ENCODE results near the gene DLK1.

The DLK1 gene

DNA sequence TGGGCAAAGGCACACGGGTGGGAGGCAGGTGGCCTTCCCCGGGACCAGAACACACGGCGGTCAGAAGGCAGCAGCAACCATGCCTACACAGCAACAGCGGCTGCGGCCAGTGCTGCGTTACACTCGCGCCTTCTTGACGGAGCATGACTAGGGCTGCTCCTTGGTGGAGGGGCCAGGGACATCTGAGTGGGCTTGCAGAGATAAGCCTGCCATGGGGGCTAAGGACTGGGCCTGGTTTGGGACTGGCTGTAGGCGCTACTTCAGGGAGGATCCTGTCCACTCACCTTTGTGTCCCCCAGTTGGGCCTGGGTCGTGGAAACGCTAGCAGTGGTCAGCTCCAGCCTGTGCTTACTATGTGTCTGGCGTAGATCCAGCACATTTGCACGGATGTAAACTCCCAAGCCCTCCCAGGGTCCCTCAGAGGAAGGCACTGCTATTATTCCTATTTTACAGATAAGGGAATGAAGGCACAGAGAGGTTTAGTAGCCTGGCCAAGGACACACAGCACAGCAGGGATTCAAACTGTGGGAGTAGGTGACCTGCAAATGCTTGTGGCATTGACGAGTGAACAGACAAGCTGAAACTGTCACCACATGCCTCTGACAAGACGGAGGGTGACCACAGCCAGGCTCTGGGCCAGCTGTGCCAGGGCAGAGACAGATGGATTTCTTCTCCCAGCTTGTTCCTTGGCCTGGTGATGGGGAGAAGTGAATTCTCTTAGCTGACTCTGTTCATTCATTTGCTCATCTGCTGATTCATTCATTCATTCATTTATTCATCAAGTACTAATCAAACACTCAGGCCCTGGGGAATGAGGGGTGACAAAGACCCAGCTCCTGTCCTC is 31.9 kb upstream of the DLK1 start:
- no peak for DNase-seq

GRCh38 chr14:100695423-100695738 is 31.3 kb upstream of the DLK1 start:
- DNase-seq = no peak

- DNase-seq = no peak
Measured at GRCh38 chr14:100696008-100696407, 30.7 kb upstream of the DLK1 start.

DNA sequence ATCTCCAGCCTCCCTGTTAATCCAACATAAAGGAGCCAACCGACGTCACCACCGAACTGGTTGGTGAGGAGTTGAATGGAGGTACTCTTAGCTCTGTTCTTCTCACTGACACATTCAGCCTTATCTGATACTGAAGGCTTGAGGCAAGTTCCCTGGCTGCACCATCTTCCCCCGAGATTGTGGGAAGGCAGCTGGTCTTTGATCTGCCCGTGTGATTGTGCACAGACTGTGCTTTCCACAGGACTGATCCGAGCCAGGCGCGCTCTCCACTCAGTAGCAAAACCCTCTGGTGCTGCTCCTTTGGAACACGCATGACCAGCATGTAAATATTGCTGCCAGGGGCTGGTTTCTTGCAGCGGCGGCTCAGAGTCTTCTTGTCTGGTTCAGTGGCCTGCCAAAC is 30.1 kb upstream of the DLK1 start:
- DNase-seq = no peak

DNA sequence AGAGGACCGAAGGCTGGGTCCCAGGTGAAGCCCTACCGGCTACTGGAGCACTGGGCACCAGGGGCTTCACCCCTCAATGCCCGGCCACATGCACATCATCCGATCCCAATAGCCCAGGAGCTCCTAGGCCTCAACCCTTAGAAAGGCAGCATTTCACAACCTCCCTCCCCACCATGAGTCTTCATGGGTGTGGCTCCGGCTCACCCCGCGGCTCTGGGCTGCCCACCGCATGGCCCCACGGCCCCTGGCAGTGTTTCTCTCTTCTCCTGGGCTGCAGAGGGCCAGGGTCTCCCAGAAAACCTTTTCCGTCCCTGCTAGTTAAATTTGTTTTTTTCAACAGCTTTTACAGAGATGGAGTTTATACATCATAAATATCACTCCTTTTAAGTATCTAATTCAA is 28.6 kb upstream of the DLK1 start:
- no peak for DNase-seq

GRCh38 chr14:100698666-100699448 is 27.8 kb upstream of the DLK1 start:
- DNase-seq = no peak

- DNase-seq = no peak
Measured at GRCh38 chr14:100701314-100701713, 25.4 kb upstream of the DLK1 start.

GRCh38 chr14:100702590-100702989 is 24.1 kb upstream of the DLK1 start:
- DNase-seq = no peak

DNA sequence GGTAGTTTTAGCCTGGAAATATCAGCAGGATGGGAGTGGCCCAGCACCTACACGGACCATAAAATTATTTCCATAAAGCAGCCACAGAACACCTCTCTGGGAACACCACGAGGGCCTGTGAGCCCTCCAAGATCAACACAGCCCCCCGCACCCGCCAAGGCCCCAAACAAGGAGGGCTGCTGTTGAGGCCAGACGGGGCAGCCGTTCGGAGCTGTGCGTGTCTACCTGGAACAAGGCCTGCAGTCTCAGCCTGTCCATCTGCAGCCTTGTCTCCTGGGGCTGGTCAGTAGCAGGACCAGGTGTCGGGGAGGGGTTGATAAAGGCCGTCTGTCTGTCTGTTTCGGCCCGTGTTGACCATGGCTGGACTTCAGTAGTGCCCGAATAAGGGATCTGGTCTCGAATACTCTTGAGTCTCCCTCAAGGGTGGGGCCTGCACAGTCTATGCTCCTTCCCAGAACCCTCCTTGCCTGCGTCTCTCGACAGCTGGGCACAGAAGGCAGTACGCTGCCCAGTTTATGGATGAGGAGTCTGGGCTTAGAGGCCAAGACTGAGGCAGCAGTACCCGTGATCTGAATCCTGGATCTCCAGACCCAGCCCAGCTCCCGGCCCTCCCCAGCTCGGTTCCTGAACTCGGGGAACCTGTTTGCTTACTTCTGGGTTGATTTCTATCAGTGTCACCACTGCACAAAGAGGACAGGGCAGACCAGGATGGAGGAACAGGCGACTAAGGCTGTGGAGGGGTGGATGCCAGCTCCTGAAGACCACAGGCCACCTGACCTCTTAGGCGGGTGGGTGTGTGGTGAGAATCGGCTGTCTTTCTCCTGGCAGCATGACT is 23.1 kb upstream of the DLK1 start:
- DNase-seq = no peak

- DNase-seq = no peak
Measured at GRCh38 chr14:100706200-100706599, 20.5 kb upstream of the DLK1 start.

DNA sequence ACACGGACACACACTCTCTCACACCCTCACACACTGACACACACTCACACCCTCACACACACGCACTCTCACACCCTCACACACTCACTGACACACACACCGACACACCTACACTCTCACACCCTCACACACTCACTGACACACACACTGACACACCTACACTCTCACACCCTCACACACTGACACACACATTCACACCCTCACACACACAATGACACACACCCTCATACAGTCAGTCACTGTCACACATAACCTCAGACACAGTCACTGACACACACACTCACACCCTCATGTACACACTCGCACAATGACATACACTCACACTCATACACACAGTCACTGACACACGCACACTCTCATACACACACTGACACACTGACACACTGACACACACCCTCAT is 19.8 kb upstream of the DLK1 start:
- no peak for DNase-seq

DNA sequence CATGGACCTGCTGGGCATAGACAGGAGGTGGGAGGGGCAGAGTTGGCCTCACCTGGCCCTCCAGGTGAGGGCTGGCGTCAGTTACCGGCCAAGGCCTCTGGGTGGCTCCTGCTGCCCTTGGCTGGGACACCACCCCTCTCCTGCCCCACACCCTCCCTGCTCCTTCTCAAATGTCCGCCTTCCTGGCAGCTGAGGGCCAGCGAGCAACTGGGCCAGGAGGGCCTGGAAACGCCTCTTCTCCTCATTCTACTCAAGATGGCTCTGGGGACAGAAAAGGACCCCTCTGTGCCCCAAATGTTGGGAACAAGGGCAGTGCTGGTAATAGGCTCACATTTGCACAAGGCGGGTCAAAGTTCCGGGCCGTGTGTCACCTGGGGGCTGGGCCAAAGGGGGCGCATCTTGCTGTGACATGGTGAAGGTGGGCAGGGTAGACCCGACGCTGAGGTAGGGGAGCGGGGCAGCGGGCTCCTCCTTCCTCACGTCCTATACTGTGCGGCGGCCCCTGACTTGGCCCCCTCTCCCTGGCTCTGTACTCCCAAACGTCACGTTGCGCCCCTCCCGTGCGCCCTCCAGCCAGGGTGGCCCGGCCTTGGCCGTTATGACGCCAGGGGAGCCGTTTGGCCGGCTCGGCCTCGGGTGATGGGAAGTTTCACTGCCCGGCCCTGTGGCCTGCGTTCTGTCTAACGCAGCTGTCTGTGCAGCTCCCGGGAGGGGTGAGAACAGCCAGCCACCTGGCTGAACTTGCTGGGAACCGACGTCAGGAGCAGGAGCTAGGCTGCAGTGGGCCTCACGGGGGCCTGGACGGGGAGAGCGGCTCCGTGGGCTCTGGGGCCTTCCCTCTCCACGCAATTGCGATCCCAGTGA is 18.0 kb upstream of the DLK1 start:
- no peak for DNase-seq

DNA sequence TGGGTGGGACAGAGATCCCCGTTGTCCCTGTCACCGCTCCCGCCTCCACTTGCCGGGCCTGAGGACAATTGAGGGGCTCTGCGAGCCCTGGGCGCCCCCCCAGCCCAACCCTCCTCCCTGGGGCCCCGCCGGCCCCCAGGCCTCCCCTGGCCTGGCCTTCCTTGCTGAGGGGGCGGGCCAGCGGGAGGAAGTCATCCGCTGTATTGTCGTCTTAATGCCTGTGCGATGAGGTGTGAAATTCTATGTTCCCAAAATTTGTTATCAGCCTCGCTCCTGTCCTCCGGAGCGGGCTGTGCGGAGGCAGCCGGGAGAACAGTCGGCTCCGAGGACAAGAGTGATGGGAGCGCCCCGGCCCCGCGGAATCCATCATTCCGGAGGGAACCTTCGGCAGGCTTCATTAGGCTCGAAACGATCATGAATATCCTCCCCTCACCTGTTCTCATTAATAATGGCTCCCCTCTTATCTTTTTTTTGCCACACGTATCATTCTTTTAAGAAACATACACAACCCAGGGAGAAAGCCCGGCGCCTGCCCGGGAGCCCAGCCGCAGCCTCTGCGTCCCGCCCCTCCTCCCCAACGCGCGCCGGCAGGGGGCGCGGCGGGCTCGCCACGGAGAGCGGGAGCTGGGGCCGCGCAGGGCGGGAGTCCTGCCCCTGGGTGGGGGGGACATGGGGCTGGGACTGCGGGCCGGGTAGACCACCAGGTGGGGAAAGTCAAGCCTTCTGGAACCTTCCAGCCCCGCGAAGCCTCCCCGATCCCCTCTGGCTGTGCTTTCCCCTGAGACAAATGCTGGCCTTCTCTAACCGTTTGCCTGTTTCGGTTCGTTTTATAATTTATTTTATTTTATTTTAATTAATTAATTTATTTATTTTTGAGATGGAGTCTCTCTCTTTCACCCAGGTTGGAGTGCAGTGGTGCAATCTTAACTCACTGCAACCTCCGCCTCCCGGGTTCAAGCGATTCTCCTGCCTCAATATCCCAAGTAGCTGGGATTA is 17.1 kb upstream of the DLK1 start:
- DNase-seq = no peak

DNA sequence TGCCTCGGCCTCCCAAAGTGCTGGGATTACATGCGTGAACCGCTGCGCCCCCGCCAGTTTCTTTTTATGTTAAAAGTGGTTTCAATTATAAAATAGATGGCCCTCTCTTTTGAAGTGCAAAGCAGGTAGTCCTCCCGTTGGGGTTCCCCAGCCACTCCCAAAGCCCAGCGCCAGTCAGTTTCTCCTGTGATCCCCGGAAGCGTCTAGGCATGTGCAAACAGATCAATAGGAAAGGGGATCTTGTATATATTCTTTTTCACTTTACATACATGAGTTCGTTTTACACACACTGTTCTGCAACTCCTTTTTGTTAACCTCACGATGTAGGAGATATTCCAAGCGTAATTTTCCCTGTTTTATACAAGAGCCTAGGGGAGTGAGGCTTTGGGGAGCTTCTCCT is 16.3 kb upstream of the DLK1 start:
- no peak for DNase-seq

DNA sequence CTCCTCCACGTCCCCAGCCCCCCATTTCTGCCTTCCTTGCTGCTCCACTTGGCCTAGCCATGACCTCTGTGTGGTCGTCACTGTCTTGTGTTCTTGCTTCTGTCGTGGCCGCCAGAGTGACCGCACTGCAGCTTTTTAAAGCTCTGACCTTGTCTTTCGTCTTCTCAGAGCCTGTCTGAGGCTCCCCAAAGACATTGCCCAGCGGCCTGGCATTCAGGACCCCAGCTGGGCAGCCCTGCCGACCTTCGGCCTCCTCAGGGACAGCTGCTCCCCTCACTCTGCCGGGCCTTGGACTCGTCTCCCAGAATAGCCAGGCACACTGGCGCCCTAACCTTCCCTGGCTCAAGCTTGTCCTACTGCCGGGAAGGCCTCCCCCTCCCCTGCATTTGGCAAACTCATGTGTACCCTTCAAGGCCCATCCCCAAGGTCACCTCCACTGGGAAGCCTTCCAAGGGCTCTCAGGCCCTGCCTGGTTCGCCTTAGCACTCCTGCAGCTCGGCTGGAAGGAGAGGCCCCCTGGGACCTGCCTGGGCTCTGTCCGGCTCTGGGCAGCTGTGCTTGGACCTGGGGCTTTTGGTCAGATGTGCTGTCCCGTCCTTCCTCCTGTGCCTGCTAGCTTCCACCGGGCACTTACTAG is 15.7 kb upstream of the DLK1 start:
- DNase-seq = no peak

GRCh38 chr14:100711493-100711892 is 15.2 kb upstream of the DLK1 start:
- DNase-seq = no peak

DNA sequence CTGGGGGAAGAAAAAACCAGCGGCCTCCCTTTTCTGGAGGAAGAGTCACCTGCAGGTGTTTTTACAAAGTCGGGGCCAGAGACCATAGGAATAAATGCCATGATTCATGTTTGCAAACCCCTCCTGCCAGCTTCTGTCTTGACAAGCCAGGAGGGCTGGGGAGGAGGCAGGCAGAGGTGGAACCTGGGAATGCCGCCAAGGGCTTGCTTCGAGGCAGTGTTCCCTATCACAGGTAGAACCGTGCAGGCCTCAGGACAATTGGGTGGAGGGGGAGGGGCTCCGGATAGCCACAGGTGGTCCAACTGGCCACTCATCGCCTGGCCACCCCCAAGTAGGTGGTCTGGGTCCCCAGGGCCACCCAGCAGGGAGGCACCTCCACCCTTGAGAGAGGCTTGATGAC is 14.2 kb upstream of the DLK1 start:
- DNase-seq = peak; percentile 20

GRCh38 chr14:100713705-100714104 is 13.0 kb upstream of the DLK1 start:
- no peak for DNase-seq

DNA sequence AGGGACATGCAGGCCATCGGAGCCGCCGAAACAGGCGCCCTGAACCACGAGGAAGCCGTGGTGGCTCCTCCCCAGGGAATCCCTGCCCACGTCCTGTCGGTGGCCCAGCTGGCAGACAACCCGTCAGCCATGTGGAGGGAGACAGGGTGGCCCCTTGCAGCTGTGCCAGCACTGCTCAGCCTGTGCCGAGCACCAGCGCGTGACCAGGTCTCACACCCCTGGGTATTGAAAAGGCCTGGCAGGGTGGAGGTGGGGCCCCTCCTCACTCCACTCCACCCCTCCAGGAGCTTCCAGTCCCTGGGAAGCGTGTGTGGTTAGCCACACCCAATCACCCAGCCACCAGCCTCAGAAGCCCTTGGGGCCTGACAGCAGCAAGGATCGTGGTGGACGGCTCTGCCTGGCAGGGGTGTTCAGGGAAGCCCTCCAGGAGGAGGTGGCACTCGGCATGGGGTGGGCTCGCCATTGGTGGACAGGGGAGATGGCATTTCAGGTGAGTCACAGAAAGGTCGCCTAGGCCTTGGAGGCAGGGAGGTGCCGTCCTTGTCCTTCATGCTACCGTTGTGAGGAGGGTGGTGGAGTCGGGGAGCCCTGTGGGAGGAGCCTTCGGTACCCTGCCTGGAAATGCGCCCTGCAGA is 12.3 kb upstream of the DLK1 start:
- DNase-seq = peak; percentile 7

DNA sequence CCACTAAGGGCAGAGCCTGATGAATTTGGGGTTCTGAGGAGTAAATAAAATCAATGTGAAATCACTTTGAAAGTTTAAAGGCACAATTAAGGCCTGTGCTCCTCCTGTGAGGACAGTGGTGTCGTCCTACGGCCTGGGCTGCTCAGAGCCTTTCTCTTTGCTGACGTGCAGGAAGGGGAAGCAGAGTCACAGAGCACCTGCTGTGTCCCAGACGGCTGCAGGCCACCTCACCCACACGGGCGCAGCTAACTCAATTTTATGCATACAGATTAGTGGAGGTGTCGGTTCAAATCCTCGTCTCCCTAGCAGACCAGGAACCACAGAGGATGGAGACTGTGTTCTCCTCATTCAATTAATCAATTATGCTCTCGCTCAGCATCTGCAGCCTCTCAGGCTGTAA is 11.4 kb upstream of the DLK1 start:
- no peak for DNase-seq

Measured in NCI-H2029 treated with DMSO at 0.1 percent for 48 hours (cell line).